AG09309 (cell line): ENCODE measurements around the gene GOLT1A.
A peak's percentile ranks its signal among the peaks of the same experiment; 100 is the strongest.

Experiments
- DNase-seq: peaks from one replicate; pipeline ENCODE4 v3.0.0-alpha.2; 2010; ENCODE audit warnings: low read depth
- H3K4me3 ChIP-seq: 2 replicates; pipeline ENCODE4 v1.5.1; 2011; ENCODE audit warnings: mild to moderate bottlenecking, low read depth, low read length, moderate library complexity; ENCODE audit not compliant: control insufficient read depth
- TF ChIP-seq, protein P1 (sequence below): IDR thresholded peaks from 2 replicates; pipeline ENCODE4 v1.5.1; 2011; ENCODE audit warnings: mild to moderate bottlenecking, low read depth, low read length, inconsistent platforms; ENCODE audit not compliant: insufficient read depth, control insufficient read depth; ENCODE audit errors: missing control alignments

The GOLT1A gene

DNA sequence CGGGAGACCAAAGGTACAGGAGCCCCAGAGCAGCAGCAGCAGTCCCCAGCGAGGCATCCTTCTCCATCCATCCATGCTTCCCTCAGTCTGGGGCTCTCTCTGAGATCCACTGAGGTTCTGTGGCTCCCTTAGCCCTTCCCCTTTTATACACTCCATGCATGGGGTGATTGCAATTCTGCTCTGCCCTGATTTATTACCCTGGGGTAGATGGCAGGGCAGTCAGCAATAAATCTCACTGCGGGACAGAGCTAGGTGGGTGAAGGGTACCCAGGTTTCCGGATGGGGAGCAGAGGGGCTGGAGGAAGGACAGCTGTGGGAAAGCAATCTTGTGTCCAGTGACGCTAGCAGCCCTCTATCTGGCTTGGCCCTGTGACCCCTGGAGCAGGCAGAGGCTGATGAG, 47.6 kb downstream of the GOLT1A start, which contains the start of gene REN:
REN (minus strand) TSS at position 119 of the 400 bp plus-strand sequence; CDS start at position 75, 44 bp downstream.
- DNase-seq: no peak
- H3K4me3 ChIP-seq: no peak within 1 kb of the TSS
- TF ChIP-seq, protein P1, sequence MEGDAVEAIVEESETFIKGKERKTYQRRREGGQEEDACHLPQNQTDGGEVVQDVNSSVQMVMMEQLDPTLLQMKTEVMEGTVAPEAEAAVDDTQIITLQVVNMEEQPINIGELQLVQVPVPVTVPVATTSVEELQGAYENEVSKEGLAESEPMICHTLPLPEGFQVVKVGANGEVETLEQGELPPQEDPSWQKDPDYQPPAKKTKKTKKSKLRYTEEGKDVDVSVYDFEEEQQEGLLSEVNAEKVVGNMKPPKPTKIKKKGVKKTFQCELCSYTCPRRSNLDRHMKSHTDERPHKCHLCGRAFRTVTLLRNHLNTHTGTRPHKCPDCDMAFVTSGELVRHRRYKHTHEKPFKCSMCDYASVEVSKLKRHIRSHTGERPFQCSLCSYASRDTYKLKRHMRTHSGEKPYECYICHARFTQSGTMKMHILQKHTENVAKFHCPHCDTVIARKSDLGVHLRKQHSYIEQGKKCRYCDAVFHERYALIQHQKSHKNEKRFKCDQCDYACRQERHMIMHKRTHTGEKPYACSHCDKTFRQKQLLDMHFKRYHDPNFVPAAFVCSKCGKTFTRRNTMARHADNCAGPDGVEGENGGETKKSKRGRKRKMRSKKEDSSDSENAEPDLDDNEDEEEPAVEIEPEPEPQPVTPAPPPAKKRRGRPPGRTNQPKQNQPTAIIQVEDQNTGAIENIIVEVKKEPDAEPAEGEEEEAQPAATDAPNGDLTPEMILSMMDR: no peak

DNA sequence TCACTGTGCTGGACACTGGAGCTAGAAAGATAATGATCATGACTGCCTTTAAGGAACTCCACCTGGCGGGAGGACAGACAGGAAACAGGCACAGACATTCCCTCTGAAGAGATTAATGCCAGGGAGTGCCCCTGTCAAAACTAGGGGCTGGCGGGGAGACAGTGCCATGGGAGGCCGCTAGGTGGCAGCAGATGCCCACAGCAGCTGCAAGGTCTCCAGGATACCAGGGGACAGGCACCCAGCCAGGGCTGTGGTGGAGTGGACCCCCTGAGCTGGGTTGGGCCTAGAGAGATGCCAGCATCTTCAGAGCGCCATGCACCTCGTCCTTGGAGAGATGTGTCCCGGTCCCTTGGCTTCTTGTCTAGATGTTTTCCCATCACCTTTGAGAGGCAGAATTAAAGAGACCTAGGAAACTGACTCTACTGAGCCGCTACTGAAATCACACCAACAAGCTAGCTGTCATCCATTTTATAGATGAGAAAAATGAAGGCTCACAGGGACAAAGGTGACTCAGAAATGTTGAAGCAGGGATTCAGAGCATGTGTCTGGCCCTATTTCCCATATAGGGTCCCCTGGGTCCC, 51.2 kb downstream of the GOLT1A start:
- no peak overlapping the region for H3K4me3 ChIP-seq
- TF ChIP-seq, protein P1: peak; percentile 99
- DNase-seq: no peak

DNA sequence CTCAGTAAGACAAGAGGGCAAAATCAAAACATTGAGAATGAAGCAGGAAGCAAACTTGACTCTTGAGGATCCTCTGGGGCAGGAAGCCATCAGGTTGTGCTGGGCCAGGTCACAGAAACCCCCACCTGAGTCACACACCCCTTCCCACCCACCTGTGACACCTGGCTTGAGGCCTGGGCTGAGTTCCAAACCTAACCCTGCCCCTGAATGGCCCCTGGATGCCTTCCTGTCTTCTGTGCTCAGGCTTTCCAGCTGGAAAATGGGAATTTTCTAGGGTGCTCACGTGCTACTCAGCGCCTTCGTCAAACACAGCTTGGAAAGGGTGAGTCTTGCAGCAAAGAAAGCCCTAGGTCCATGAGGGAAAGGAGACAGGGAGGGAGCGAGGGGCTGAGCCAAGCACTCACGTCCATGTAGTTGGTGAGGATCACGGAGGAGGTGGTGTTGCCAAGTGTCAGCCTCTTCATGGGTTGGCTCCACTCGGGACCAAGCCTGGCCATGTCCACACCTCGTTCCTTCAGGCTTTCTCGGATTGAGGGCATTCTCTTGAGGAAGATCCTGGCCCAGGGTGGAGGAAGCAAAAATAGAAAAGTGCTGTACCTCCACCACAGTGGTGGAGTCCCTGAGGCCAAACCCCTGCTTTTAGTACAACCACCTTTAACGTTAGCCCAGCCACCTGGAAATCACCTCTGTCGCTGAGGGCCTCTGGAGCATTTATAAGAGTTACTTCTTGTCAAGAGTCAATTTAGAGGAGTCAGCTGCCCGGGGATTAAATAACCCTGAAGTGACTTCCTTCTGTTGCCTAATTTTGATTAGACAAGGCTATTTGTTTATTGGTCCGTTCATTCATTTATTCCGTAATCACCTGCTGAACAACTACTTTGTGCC, 51.9 kb downstream of the GOLT1A start:
- DNase-seq: no peak
- TF ChIP-seq, protein P1: no peak
- H3K4me3 ChIP-seq: no peak overlapping the region

DNA sequence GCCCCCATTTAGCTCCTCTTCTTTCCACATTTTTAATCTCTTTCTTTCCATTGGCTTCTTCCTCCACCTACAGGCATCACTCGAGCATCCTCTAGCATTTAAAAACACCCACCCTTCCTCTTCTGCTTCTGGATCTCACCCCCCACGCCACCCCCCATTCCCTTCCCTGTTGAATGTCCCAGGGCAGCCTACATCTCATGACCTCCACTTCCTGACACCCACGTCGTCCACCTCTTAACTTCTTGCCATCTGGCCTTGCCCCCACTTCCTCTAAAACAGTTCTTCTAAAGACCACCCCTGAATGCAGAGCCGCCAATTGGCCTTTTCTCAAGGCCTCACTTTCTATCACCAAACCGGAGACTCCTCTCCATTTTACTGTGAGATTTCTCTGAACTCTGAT, 55.8 kb downstream of the GOLT1A start:
- H3K4me3 ChIP-seq: no peak overlapping the region
- TF ChIP-seq, protein P1: no peak
- DNase-seq: no peak

DNA sequence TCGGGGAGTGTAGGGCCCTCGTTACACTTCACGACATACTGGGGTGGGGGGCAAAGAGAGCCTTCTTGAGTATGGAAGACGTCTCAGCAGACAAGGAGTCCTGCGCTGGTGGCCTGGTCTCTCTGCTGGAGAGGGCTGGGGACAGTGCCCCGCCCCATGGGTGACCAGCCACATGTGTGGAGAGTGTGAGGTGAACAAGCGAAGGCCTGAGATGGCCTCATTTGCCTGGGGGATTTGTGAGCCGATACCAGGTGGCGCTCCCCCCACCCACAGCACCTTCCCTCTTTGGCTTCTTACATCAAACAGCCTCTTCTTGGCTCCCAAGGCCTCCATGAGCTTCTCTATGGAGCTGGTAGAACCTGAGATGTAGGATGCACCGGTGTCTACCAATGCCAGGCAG, 57.9 kb downstream of the GOLT1A start:
- H3K4me3 ChIP-seq: no peak overlapping the region
- no peak for DNase-seq
- TF ChIP-seq, protein P1: no peak

DNA sequence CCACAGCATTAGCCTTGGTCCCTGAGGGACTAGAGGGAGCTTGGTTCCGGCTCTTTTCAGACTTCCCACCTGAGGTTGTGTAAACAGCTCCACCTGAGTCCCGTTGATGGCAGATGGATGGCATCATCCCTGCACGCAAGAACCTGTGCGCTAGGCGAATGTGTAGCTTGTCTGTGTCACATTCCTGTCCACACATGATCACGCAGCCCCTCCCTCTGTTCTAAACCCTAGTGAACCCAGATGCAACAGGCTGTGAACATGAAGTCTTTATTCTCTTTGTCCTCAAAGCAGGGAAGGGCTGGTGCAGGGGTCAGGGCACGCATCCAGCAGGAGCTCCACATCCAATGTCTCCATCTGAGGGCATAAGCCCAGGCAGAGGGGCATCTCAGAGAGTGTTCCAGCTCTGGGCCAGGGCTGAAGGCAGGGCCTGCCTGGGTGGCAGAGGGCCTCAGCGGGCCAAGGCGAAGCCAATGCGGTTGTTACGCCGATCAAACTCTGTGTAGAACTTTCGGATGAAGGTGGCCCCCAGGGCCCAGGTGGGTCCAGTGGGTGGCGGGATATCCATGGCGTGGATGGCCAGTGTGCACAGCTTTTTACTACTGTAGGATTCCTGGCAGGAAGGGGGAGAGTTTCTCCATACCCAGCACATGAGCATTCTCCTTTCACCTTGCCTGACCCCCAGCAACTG, 59.1 kb downstream of the GOLT1A start:
- no peak for DNase-seq
- TF ChIP-seq, protein P1: no peak
- H3K4me3 ChIP-seq: no peak overlapping the region
